ENCODE results near the gene GTF3A.
A peak's percentile ranks its signal among the peaks of the same experiment; 100 is the strongest.

GTF3A gene

DNA sequence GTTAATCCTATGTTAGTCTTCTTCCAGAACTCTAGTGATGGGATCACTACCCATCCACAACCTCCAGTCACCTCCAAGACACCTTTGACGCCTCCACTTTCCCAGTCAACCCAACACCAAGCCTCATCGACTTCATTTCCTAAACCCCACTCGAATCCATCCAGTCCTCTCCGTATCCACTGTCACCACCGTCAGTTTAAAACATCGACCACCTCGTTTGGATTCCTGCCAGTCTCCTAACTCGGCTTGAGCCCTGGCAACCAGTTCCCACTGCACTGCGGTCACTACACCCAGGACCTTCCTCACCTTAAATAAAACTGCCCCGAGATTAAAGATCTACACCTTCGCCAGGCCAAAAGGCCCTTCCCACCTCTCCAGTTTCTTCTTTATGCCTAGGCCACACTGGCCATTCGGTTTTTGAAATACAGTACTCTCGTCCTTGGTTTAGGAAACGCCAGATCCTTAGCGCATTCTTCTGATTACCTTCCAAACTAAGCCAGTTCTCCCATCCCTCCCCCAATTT lies 24.7 kb downstream of the GTF3A start:
- DNase-seq (ENCODE audit: low spot score) = no peak

DNA sequence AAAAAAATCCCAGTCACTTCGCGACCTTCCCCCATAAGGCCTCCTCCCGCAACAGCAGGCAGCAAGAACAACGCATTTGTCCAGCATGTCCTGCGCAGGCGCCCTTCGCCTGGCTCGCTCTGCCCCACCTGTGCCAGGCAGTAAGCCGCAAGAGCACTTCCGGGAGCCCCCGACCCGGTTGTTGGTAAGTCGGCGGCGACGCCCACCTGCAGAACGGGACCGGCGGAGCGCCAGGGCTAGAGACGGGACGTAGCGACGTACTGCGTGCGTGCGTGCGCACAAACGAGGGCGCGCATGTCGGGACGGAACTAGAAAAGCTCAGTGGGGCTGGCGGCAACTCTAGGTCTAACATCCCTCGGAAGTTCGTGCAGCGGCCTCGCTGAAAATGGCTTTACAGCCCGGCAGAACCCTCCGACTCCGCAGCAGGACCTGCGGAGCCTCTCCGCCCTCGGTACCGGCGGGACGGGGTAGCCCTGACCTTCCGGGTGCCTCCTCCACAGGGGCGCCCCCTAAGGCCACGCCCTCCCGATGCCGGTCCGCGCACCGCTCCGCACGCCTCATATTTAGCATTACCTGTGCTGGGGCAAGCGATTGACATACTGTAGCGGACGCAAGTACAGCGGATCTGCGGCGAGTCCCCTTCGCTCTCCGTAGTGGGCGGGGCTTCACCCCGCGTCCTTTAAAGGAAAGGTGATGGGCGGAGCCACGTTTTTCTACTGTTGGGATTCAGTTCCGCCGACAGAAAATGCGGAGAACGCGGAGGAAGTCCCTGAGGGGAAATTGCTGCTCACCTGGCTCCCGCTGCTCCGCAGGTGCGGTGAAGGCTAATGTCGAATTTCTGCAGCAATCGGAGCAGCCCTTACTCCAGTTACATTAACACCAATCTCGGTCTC lies 25.8 kb downstream of the GTF3A start, which contains the start of gene MTIF3:
MTIF3 (minus strand) TSS at position 629 of the 893 bp plus-strand sequence. CDS start 10,116 bp downstream, outside the sequence.
- DNase-seq (ENCODE audit: low spot score) = peak; percentile 93

DNA sequence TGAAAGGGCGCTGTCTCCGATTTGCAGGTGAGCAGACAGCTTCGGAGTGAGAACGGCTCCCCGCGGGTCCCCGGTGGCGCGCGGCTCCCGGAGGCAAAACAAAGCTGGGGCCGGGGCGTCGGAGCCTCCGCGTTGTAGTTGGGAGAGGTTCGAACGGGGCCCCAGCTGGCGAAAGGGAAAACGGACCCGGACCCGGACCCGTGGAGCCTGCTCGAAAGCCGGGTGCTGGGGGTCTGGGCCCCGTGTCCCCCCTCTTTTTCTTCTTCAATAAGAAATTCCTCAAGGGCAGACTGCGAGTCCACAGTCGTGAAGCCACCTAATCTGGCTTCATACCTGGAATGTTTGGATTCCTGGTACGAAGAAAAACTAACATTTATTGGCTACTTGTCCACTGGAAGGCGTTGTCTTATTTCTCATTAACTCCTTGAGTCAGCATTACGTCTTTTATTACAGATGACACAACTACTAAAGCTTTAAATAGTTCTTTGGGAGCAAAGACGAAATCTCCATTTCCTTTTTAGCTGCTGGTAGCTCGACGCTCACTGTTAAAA lies 26.6 kb downstream of the GTF3A start:
- DNase-seq (ENCODE audit: low spot score) = peak; percentile 63

DNA sequence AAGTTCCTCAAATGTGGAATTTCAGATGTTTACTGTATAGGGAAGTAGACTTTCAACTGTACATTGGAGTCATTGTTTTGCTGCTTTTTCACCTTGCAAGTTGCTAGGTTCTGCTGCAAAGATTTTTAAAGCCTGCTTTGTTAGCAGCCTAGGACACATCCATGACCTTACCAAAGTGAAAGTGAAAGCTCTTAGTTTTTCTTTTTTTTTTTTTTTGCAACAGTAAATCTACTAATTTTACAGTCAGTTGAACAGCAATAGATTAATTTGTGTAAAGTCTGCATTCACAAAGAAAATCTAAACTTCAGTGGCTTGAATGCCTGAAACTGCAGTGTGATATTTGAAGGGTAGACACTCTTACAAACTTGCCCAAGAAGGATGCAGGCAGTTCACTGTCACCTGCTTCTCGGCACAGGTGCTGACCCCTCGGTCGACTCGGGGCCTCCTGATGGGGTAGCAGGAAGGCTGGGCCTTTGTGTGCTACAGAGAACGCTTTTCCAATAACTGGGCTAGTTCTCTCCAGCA lies 31.0 kb downstream of the GTF3A start:
- DNase-seq (ENCODE audit: low spot score) = no peak

DNA sequence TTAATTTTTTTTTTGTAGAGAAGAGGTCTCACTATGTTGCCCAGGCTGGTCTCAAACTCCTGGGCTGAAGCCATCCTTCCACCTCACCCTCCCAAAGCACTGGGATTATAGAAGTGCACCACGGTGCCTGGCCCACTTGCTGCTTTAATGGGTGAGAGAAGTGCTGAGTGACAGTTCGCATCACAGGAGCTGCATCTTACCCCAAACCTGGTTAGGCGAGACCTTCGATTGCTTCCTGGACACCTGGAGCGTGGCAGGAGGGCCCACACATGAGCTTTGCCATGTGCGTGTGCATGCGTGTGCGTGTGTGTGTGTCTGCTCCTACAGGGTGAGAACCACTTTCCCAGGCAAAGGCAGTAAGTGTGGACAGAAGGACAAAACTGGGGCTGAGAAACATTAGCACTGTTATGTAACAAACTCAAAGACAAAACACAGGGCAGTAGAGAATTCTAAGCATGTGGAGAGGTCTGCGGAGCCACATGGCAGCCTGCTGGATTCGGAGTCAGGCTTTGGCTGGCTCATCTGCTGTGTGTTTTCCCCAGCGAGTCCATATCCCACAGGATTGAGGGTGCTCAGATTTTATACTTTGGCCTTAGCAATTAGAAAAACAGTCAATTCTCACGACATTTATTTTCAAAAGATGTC lies 37.6 kb downstream of the GTF3A start:
- DNase-seq (ENCODE audit: low spot score) = no peak

DNA sequence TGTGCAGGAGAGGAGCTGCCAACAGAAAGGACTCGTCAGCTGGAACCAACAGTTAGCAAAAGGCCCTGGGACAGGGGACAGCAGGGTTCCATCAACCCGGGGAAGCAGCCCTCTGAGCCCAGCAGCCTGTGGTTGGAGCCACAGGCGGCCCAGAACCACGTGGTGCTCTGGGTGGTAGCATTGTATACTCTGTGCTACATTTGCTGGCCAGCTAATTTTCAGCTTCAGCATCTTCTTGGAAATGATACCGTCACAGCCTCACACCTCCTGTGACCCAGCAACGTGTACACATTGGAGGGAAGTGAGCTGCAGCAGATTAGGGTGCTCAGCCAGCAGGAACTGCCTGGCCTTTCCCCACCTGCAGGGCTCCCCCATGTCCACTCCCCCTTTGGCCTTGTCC lies 39.1 kb downstream of the GTF3A start:
- DNase-seq (ENCODE audit: low spot score) = no peak

DNA sequence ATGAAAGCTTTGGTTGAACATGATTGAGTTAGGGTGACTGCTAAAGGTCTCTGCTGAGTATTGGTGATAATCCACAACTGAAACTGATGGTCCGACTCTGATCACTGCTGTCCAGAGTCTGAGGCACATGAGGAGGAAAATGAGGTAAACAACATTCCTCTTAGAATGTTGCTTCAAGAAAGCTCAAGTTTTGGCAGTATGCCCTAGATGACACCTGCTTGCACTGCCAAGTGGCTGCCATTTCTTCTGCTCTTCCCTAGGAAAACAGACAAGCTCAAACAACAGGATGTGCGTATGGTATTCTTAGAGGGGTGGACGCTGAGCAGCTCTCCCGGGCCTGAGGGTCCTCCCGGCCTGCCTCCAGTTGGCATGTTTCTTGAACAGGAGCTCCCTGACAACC lies 41.2 kb downstream of the GTF3A start:
- no peak for DNase-seq (ENCODE audit: low spot score)

DNA sequence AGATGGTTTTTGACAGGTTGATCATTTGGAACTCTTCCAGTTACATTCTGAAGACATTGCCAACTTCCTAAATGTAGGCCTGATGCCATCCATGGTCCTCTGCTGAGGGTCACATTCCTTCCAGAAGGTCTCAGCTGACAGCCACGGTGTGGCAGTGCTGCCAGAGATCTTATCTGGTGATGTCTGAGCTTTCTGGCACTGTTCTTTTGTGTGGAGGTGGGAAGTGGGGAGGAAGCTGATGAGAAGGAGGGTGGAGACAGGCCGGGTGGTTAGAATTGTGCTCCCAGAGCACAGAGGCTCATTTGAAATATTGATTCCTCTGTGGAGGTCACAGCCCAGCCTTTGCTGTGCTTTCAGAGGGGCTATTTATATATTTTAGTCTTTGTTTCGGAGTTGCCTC lies 42.1 kb downstream of the GTF3A start:
- no peak for DNase-seq (ENCODE audit: low spot score)

DNA sequence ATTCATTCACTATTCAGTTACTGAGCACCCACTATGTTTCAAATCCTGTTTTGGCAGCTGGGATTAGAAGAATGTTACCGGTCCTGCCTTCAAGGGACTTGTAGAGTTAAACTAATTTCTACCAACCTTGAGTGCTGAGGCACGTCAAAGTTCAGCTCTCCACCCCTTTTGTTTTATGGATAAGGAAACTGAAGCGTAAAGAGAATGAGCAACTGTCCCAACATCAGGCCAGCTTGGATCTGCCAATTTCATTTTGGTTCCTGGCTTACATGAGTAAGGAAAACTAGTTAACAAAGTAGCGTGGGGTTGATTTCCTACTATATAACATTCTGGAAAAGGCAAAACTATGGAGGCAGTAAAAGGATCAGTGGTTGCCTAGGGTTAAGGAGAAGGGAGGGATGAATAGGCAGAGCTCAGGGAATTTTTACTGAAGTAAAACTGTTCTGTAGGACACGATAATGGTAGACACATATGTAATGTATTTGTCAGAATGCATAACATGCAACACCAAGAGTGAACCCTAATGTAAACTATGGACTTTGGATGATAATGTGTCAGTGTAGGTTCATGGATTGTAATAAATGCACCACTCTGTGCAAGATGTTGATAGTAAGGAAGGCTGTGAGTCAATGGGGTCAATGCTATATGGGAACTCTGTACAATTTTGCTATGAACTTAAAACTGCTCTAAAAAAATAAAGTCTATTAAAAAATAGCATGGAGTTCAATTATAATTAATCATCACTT lies 45.8 kb downstream of the GTF3A start:
- no peak for DNase-seq (ENCODE audit: low spot score)

DNA sequence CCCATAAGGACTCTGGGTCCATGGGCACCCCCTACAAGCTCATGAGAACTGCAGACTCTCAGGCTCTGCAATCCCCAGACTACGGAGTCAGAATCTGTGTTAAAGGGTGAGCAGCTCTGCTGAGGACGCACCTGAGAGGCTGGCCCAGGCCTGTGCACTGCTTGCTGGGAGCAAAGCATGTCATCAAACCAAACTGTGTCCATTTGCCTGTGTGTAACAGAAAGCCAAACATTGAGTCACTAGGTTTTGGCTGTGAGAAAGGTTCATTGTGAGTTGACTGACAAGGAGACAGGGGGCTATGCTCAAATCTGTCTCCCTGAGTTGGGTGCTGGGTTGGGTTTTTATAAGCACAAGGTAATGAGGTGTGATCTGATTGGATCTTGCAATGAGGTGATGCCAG lies 48.0 kb downstream of the GTF3A start:
- no peak for DNase-seq (ENCODE audit: low spot score)

DNA sequence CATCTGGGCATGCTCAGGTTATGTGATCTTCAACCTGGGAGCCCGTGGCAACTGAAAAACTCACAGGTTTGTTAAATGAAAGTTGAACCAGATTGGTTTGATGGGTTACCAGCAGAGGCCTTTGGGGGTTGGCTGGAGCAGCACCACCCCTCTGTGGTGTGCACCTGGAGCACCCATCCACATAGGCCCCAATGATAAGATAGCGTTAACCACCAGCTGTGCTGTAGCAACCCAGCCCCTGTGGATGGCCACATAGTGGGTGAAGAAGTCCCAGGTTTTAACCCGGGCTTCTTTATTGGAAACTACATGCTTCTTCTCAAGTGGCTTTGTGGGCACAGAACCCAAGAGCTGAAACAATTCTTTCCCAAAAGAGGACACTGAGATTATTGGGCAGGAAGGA lies 48.5 kb downstream of the GTF3A start:
- no peak for DNase-seq (ENCODE audit: low spot score)

DNA sequence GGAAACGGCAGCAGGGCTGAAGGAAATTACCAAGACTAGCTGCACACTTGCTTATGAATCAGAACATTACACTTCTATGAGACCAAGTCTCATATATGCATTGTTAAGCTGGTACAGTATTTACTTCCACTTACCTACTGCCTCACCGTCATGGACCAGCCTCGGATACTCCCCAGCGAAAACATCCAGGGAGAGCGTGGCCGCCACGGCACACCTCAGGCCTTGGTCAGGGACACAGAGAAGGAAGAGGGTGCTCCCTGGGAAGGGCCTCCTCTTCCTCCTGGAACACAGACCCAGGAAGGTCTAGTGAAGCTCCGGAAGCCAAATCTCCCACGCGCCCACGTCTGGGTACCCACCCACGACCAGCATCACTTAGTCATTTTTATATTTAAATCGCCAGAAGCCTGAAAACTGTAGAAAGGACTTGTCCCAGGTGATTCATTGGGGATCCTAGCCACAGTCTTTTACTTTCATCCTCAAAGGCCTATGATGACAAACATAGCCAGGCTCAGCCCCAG lies 50.4 kb downstream of the GTF3A start:
- DNase-seq (ENCODE audit: low spot score) = no peak

DNA sequence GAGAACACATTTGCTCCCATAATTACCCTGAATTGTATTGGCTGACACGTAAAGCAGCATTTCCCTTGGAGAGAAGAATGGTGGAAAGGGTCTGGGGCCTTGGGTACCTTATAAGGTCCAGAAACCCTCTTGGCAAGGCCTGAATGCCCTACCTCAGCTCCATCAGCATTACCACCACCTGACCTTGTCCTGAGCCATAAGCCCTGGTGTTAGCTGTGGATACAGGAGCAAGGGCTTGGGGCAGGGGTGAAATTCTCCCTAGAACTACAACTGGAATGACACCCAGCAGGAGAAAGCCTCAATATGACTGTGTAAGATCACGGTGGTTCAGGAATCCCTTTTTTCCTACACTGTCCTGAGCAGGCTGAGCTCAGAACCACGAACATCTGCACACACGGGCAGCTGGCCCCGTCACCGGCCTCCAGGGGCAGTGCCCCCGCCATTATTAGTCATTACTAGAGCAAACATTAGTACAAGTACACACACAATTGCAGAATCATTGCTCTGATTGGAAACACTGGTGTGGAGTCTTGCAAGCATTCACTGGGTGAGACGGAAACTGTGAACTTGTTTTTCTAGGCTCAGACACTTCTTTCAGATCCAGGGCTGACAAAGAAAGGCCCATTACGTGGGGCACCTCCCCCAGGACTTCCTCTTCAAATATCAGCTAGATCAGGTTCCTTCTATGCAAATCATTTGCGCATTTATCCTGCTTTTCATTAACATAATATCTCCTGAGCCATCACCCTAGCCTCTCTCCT lies 52.7 kb downstream of the GTF3A start:
- DNase-seq (ENCODE audit: low spot score) = no peak

DNA sequence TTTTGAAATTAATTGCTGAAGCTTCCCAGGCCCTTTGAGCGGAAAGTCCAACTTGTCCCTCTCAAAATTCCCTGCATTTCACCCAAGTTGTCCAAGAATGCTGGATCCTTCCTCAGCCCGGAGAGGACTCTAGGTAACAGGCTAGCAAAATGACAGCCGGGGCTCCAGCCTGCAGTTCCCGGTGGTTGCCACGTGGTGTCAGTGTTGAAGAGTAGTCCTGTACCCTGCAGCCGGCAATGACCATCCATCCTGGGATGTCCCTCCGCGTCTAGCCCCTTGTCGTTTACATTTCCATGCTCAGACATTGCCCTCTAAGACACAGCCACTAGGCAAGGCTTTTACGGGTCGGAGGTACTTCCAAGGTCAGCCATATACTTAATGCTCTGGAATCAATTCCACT lies 57.3 kb downstream of the GTF3A start:
- peak; percentile 83 for DNase-seq (ENCODE audit: low spot score)

DNA sequence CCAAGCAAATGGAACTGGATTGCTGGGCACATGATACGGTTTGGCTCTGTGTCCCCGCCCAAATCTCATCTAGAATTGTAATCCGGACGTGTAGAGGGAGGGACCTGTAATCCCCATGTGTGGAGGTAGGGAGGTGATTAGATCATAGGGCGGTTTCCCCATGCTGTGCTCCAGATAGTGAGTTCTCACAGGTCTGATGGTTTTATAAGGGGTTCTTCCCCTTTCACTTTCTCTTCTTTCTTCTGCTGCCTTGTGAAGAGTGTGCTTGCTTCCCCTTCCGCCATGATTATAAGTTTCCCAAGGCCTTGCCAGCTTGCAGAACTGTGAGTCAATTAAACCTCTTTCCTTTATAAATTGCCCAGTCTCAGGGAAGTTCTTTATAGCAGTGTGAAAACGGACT lies 58.6 kb downstream of the GTF3A start:
- no peak for DNase-seq (ENCODE audit: low spot score)

DNA sequence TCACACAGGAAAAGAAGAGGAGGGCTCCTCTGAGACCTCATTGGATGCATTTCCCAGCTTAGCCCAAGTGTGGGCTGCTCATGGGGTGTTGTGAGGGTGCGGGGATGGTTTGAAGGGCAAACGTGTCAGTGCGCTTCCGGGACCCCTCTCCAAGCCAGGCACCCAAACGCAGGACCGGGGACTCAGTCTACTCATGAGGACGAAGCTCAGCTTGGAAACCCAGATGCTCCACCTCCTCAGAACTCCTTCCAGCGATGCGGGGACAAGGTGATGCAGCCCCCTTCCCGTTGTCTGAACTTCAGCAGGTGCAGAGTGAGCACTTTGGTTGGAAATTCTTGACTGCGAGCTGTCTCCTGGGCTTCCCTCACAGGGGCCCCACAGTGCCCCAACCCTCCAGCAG lies 59.0 kb downstream of the GTF3A start:
- no peak for DNase-seq (ENCODE audit: low spot score)
